GM21381 (cell line): Measurements from ENCODE around the gene IL6R.
"Not testable (repeated sequence)": the region's sequence is repeated elsewhere in the genome, so short reads cannot be mapped to it uniquely, and the experiment has no call there.

ENCODE experiments used
- ATAC-seq: cut with Tn5 transposase; IDR thresholded peaks from one replicate; pipeline ENCODE4 v1.9.1; 2021; ENCODE audit warnings: mild to moderate bottlenecking, moderate library complexity; ENCODE audit not compliant: unreplicated experiment

The IL6R gene

DNA sequence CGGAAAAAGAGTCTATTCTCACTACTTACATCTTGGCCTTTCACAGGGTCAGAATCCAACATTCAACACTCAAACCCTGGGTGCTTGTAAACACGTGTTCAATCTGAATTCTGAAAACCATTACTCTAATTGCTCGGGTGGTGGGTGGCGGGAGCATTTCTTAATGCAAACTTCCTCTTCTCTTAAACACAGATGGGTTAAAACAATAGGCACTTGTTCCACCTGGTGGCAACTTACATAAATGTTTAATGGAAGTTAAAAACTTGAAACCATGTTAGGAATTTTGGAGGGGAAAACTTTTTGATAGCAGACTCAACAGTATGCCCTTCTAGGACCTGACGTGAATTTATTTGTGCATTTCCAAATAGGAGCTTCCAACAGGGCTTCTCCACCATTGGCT is 73.5 kb downstream of the IL6R start:
- no peak for ATAC-seq

DNA sequence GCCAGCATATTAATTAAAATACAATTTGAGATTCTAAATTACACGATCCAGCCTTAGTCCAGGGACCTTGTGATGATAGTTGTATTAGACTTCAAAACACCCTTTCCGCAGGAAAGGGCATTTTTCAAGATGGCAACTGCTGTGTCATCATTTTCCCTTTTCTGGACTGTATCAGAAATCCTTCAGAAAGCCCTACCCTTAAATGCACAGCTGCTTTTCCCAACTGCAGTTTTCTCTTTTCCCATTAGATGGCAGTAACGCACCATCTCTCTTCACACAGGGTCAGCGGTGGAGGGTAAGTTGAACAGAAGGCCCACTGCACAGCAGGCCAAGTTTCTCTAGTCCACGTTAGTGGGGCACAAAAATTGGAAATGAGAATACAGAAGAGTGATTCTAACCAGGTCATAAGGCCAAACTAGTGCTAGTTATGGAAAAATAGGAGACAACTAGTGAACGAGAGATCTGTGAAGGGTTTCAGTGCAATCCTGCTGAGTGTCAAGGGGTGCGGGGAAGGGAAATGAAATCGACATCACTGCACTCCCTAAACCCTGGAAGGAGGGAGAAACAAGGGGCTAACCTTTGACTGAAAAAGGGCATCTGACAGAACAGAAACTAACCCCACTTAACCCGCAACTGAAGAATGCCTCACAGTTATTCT is 74.8 kb downstream of the IL6R start:
- ATAC-seq, result no peak

DNA sequence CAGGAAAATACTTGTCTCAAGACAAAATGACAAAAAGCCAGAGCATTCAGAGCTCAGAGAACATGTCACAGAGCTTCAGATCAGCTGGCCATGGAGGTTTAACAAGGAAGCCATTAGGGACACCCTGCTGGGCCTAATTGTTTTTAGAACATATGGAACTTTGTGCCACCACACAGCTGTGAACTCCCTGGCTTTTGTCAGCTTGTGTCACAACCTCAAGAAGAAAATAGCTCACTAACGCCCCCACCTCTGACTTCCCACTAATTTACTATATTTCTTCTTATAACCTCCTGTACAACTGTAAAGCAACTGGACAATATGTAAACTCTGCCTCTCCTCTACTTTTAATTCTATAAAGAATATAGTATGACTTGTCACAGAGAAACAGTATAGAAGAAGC is 75.9 kb downstream of the IL6R start:
- ATAC-seq, result no peak

DNA sequence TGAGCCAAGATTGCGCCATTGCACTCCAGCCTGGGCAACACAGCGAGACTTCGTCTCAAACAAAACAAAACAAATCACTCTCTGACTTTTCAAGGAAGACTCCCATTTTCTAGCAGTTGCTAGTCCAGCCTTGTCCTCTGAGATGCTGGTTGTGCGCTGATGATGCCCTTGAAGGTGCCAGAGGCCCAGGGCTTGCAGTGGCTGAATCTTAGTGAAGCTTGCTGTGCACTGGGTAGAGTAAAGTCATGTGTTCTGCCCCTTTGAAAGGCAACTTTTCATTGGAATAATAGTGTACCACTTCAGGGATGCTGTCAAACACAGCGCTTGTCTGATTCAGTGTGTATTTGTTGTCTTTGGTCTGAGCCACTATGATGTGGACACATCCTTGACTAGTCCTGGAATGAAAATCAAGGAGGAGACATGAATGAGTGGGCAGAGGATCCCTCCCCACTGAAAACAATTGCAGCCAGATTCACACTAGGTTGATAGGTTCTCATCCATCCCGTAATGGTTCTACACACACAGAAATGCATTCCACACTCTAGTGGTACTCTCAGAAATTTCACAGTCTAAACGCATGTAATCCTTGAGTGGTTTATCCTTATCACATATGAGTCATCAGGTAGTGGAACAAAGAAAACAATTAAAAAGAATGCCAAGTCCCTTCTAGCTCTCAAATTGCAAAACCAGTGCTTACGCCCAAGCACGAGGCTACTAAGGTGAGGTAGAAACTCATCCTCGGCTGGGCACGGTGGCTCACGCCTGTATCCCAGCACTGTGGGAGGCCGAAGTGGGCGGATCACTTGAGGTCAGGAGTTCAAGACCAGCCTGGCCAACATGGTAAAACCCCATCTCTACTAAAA is 79.0 kb downstream of the IL6R start:
- ATAC-seq, result no peak

DNA sequence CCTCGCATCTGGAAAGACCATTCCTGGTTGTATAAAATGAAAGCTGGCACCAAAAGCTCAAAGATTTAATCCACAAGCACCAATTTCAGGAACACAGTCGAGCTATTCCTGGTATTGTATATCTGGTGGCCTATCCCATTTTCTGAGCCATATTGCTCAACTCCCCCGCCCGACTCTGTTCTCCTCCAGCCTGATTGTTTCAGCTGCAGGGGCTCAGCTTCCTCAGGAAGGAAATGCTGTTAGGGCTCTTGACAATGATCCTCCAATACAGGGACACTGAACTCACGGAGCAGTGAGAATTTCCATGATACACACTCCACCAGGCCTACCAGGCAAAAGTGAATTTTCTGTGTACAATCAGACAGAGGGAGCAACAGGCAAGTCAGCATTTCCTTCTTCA is 80.0 kb downstream of the IL6R start:
- no peak for ATAC-seq

DNA sequence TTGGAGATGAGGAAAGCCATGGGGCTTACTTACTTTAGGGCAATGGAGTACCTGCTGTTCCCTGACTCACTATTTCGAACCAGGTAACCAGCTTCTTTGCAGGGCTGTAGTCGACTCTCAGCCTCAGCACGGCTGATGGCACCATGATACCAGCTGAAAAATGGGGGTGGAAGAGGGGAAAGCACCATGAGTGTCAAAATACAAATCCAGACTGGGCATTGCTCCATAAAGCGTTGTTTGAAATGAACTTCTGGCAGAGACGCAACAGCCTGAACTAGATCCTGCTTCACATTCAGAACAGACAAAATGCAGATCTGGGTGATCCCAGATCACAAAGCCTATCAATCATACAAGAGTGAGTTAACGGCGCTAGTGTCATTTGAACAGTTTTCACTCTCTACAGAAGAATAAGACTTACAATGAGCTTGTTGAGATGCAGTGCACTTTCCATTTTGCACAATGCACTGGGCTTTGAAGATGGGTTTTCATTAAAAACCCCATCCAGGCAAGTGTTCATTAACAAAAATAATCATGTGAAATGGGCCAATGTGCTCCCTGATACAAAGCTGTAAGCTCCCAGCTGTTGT is 80.9 kb downstream of the IL6R start:
- ATAC-seq, result no peak

DNA sequence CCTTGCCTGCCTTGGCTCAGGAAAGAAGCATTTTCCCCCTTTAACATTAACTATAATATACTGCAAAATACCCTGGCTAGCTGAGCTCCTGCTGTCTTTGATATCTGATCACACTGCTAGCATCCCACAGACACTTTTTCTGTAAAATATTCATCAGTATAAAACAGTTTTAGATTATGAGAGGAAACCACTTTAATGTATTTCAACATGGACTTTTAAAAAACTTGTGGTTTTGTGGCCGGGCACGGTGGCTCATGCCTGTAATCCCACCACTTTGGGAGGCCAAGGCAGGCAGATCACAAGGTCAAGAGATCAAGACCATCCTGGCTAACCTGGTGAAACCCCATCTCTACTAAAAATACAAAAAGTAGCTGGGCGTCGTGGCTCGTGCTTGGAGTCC is 81.6 kb downstream of the IL6R start:
- not testable (repeated sequence) for ATAC-seq

DNA sequence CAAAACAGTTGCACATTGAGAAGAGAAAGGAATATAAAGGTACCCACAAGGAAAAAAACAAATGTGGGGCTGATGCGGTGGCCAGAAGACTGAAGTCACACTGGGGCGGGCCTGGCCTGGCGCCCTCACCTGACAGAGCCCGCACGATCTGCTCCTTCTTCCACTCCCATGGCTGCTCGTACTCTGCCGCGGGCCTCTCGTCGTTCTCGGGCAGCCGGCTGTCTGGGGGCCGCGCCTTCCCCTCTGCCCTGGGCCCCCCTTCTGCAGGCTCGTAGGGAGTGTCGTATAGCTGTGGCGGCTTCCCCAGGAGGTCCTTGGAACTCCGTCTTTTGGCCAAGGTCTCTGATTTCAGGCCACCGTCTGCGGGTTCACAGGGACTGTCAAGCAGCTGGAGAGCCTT is 83.8 kb downstream of the IL6R start:
- no peak for ATAC-seq

DNA sequence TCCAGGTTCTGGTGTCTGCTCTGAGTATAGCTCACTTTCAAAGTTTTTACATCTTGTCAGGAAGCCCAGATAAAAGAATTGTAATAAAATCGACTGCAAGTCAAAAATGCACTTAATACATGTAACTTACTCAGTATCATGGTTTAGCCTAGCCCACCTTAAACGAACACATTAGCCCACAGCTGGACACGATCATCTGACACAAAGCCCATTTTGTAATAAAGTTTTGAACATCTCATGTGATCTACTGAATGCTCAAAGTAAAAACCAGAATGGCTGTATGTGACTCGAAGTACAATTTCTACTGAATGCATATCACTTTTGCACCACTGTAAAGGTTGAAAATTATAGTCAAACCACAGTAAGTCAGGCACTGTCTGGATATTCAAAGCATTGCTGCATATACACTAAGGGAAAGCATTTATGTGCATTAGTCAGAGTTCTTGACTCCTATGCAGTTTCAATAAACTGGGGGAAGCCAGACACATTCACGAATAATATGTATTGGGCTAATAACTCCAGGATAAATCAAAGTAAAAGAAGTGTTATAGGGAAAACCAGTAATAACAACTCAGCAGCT is 84.6 kb downstream of the IL6R start:
- ATAC-seq, result no peak

DNA sequence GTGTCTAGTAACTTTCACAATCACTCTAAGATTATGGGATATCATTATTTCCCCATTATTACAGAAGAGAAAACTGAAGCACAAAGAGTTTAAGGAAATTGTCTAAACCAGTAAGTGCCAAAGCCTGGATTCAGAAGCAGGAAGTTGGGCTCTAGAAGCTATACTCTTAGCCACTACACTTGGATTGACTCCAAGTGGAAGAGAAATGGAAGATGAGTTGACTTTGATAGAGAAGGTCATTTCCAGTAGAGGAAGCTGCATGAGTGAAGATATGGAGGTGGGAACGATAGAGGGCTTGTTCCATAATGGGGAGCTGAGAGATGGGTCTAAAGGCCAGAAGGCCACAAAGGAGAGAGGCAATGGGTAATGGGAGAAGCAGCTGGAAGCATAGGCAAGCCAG is 85.2 kb downstream of the IL6R start:
- no peak for ATAC-seq

DNA sequence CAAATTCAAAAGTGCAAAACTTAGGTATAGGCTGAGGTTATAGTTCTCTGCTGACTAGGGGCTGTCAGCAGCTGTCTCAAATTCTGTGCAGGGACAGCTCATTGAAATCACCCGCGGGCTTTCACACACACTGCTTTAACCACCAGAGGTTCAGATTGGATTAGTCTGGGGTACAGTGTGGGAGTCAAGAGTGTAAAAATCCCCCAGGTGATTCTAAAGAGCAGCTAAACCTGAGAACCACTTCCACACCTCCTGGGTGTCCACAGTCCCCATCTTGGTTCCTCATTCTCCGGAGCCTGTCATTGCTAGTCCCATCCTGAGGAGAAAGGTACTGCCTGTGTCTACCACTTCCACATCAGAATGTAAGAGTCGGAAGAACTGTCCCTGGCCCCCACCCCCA is 87.0 kb downstream of the IL6R start:
- no peak for ATAC-seq

DNA sequence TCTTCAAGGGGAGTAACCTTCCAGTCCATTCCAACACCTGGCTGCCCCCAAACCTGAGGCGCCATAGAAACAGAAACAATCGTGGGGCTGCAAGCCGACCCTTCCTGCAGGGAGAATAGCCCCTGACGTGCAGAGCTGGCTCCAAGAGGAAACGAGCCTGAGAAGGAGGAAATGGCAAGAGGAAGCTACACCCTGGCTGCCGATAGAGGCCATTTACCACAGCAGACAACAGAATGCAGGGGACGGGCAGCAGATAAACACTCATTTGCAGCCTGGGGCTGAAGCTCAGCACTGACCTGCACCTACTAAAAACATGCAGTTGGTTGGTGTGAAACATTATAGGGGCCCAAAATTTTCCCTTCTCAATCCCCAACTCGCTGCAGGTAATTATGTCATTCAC is 88.1 kb downstream of the IL6R start:
- ATAC-seq, result no peak

DNA sequence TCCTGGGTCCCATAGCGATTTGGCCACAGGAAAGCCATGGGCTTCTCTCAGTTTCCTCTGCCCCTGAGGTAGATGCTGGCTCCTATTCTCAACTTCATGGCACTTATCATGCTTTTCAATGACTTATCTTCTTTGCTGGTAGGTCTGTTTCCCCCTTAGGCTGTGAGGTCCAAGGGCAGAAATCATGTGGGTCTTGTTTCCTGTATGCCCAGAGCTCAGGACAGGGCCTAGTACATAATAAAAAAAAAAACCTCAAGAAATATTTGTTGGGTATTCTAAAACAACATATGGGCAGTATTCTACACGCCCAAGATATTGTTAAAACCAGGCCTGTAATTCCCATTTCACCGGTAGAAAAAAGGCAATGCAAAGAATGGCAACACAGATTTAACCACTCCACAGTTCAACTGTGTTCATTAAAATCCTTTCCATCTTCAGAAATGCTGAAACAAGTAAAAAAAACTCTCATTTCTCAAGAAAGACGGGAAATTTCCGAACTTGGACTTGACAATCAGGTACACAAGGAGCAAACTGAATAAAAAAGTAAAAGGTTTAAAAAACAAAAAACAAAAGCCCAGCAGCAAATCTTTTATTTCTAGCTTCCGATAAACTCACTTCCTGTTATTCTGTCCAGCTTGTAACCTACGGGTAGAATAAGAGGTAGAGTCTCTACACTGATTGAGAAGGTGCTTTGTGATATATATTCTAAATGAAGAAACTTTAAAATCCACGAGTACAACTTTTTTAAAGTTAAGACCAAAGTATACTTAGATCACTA is 90.5 kb downstream of the IL6R start:
- ATAC-seq, result no peak

DNA sequence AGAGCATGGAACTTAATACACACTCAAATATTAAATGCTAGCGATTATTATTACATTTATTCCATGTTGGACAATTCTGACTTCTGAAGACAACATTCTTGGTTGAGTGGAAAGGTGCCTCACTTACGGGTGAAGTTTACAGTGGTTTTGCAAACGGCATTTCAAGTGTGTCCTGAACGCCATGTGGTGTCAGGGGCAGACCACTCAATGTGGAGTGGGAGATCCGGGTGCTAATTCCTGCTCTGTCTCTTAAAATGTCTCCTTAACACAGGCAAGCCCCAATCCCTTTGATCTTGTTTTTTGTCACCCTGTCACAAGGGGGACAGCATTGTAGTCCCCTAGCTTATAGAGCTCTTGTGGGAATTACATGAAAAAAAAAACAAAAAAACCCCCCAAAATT is 91.2 kb downstream of the IL6R start:
- ATAC-seq, result no peak

DNA sequence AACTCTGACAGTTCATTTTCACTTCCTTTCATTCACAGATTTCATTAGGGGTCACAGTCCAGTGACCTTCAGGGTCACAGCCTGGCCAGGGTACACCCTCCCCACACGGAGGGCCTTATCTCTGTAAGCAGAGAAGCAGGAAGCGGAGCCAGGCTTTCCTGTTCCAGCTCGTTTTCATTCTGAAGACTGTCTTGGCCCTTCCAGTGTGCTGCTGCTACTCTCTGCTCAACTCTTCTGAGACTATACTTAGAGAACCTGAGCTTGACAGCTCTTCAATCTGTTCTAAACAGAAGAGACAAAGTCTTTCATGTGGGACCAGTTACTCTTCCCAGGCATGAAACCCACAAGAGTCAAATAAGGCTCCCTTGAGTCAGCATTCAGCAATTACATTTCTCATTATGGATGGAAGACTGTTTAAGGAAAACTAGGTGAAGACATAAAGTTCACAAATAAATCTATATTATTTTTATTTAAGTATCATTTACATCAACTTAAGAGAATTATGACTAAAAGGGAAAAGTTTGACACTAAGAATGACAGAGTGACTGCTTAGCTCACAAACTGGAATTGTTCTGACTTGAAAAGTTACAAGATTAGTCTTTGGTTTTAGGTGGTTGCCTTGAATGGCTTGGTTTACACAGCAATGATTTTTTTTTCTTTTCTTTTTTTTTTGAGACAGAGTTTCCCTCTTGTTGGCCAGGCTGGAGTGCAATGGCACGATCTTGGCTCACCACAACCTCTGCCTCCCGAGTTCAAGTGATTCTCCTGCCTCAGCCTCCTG is 92.1 kb downstream of the IL6R start:
- ATAC-seq, result no peak

DNA sequence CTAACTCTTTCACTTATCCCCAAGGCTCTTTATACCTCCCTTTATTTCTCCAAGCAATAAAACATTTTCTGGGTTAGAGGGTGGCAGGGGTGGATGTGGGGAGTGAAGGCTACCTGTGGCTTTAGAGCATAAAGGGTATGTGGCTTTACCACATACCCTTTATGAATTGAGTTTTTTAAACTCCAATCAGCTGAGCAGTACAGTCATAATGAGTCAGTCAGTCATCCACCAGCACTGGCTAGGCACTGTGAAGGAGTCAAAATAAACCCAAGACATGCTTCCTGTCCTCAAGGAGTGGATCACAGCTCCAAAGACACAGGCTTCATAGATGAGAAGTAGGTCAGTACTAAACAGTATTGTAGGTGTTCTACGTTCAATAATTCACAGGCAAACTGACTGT is 94.3 kb downstream of the IL6R start:
- no peak for ATAC-seq

DNA sequence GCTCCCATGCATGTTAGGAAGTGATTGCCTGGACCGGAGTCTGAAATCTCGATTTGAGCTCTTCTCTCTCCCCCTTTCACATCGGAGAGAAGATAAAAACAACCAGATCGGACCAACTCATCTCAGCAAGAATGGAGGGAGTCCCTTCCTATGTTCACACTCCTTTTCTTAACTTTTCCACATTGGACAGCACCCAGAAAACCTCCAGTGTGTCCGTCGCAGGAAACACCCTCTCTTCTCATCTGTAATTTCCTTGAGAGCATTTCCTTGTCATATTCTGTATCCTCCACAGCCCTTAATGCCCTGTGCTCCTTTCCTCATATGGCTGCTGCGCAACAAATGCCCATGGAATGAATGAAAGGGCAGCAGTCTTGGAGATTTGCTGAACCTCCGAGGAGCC is 95.4 kb downstream of the IL6R start:
- ATAC-seq, result no peak

DNA sequence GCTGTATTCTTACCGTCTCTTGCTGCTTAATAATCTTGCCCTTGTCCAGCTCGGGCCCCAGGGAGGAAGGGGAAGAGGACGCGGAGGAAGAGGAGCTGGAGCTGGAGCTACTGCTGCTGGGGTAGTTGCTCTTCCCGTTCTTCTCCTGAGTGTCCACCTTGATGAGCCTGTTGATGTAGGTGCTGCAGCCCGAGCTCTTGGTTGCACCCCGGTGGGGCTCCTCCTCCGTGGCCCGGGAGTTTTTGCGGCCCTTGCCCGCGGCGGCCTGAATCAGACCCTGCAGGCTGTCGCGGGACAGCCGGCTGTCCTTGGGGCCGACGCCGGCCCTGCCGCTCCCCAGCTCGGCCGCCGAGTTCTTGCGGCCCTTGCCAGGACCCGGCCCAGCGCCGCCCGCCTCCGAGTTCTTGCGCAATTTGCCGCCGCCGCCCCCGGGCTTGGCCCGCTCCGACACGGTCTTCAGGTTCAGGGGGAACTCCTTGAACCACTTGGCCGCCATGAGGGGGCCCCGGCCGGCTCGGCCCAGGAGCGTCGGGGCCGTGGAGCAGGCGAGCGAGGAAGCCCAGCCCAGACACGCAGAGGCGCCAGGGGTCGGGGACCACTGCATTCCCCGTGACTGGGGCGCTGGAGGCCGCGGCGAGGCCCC is 96.4 kb downstream of the IL6R start:
- no peak for ATAC-seq

DNA sequence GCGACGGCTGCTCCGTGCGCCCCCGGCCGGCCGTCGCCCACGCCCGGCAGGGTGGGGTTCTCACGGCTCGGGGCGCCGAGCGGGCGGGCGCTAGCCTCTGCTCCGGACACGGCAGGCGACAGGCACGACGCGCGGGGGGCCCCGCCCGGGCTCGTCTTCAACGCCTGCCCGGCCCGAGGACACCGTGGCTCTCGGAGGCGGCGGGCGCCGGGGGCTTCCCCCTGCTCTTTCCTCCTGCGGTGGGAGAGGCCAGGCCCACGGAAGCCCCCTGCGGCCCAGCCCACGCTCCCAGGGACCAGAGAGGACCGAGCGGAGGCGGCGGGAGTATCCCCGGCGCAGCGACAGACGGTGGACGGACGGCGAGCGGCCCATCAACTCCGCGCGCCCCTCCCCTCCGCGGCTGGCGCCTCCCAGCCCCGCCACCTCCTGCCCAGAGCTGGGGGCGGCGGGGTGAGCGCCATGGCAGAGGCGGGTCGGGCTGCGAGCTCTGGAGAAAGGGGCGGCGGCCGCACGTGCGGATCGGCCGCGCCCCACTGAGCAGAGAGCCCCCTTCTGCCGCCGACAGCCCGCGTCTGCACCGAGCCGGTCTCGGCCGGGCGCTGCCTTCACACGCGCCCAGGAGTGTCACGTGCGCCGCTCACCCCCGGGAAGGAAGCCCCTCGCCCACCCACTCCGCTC is 97.1 kb downstream of the IL6R start, which contains the start of the genes SHE and TDRD10:
Gene SHE (minus strand): TSS at position 347 of the 678 bp plus-strand sequence. CDS start 386 bp downstream, outside the sequence.
Gene TDRD10 (plus strand): TSS at position 154 of the 678 bp plus-strand sequence. CDS start 4,685 bp downstream, outside the sequence.
- ATAC-seq, result no peak
